Measurements from ENCODE around the gene PRR29.

- TF ChIP-seq CTCF (IDR thresholded peaks at IDR 0.05): no peak
- no peak for TF ChIP-seq EP300 (IDR thresholded peaks at IDR 0.05)
- no peak for TF ChIP-seq POLR2A (IDR thresholded peaks at IDR 0.05)
- TF ChIP-seq POLR2AphosphoS5 (IDR thresholded peaks at IDR 0.05): no peak
These were observed 41.7 kb upstream of the PRR29 start for GRCh38 chr17:63956296-63956920.

Data from stomach (tissue), 4 donors.